Mesendoderm (in vitro differentiated cells): Measurements from ENCODE around the gene STX7.
A peak's percentile ranks its signal among the peaks of the same experiment; 100 is the strongest.

Experiments used
- DNase-seq: peaks from one replicate; pipeline ENCODE4 v3.0.0; 2013
- H2AK5ac ChIP-seq: 2 replicates; pipeline ENCODE4 v1.6.1; 2013; ENCODE audit warnings: low read length, inconsistent platforms
- H2BK120ac ChIP-seq: 2 replicates; pipeline ENCODE4 v1.6.1; 2013; ENCODE audit warnings: low read depth, mild to moderate bottlenecking, low read length, moderate library complexity, mixed read lengths
- H2BK15ac ChIP-seq: replicated peaks from 2 replicates; pipeline ENCODE4 v1.6.1; 2013; ENCODE audit warnings: low read depth, mild to moderate bottlenecking, moderate library complexity
- H2BK5ac ChIP-seq: 2 replicates; pipeline ENCODE4 v1.6.1; 2013; ENCODE audit warnings: low read length, inconsistent platforms
- H3K18ac ChIP-seq: 2 replicates; pipeline ENCODE4 v1.6.1; 2013; ENCODE audit warnings: mild to moderate bottlenecking, low read length, mixed read lengths
- H3K23ac ChIP-seq: one replicate; pipeline ENCODE4 v1.6.1; 2013; ENCODE audit warnings: low read length
- H3K27ac ChIP-seq: 2 replicates; pipeline ENCODE4 v1.5.1; 2013; ENCODE audit warnings: low read depth, mild to moderate bottlenecking, inconsistent platforms, low read length, moderate library complexity
- H3K27me3 ChIP-seq: 2 replicates; pipeline ENCODE4 v1.6.1; 2013; ENCODE audit warnings: low read length, control low read depth, mild to moderate bottlenecking, inconsistent platforms; ENCODE audit not compliant: insufficient read depth, poor library complexity
- H3K36me3 ChIP-seq: 2 replicates; pipeline ENCODE4 v1.6.1; 2013; ENCODE audit warnings: low read length, inconsistent platforms; ENCODE audit not compliant: control insufficient read depth, insufficient read depth
- H3K4ac ChIP-seq: one replicate; pipeline ENCODE4 v1.6.1; 2013; ENCODE audit warnings: low read depth, mild to moderate bottlenecking, low read length, moderate library complexity
- H3K4me1 ChIP-seq: 2 replicates; pipeline ENCODE4 v1.6.1; 2013; ENCODE audit warnings: low read depth, low read length, inconsistent platforms; ENCODE audit not compliant: control insufficient read depth
- H3K4me2 ChIP-seq: 2 replicates; pipeline ENCODE4 v1.6.1; 2013; ENCODE audit warnings: low read length
- H3K4me3 ChIP-seq: 2 replicates; pipeline ENCODE4 v1.5.1; 2013; ENCODE audit warnings: mild to moderate bottlenecking, low read length
- H3K56ac ChIP-seq: one replicate; pipeline ENCODE4 v1.6.1; 2013; ENCODE audit warnings: low read length
- H3K79me1 ChIP-seq: 2 replicates; pipeline ENCODE4 v1.6.1; 2013; ENCODE audit warnings: low read length, inconsistent platforms
- H3K79me2 ChIP-seq: 2 replicates; pipeline ENCODE4 v1.6.1; 2013; ENCODE audit warnings: mild to moderate bottlenecking, low read length; ENCODE audit not compliant: control insufficient read depth, insufficient read depth
- H3K9ac ChIP-seq: 2 replicates; pipeline ENCODE4 v1.6.1; 2013; ENCODE audit warnings: low read length, inconsistent platforms
- H4K5ac ChIP-seq: one replicate; pipeline ENCODE4 v1.6.1; 2013; ENCODE audit warnings: low read length
- H4K8ac ChIP-seq: one replicate; pipeline ENCODE4 v1.6.1; 2013; ENCODE audit warnings: low read depth, mild to moderate bottlenecking, control low read depth, low read length, moderate library complexity
- WGBS: extraction: QIAGEN DNeasy Blood & Tissue Kit; methylation state at CpG from one replicate; pipeline ENCODE4 v1.1.7; 2013; ENCODE audit warnings: low lambda C conversion rate, missing lambda C conversion rate; ENCODE audit not compliant: insufficient coverage; ENCODE audit errors: extremely low coverage; 5-methylcytosine and 5-hydroxymethylcytosine counted together

STX7 gene

GRCh38 chr6:132404736-132405135 lies 108.2 kb downstream of the STX7 start:
- Histone ChIP-seq H4K8ac (no peak overlapping the region), H3K18ac (no peak overlapping the region), H3K4me1 (no peaks in the 10 kb centered on the region), H3K4me2 (no peak overlapping the region), H3K27me3 (peaks cover 15% of the 10 kb centered on the region), H3K27ac (no peak overlapping the region), H3K9ac (no peak overlapping the region), H4K5ac (no peak overlapping the region), H2BK5ac (no peak overlapping the region), H2BK120ac (no peak overlapping the region), H3K4ac (no peak overlapping the region), H3K56ac (no peak overlapping the region), H3K79me1 (no peaks in the 10 kb centered on the region), H3K79me2 (no peaks in the 10 kb centered on the region), H2BK15ac (no peak overlapping the region), H3K36me3 (no peaks in the 10 kb centered on the region), H3K4me3 (no peak overlapping the region), H2AK5ac (no peak overlapping the region), H3K23ac (no peak overlapping the region)
- DNase-seq: no peak
- WGBS: no CpG with 5 or more reads among the region's 3 CpGs

DNA sequence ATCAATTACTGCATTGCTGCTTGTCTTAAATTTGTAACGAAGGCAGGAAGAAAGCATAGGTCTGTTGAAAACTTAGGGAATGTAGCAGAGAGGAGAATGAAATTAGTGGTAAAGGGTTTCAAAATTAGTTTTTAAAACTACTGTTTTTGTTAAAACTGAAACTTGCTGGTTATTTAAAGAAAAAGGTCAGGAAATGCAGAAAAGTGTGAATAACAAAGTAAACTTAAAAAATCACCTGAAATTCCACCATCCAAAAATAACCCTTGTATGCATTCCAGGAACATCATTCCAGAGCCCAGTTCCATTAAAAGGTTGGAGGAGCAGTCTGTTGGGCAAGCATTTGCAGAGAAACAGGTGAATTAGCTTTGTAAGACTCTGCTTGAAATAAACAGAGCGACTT lies 108.6 kb downstream of the STX7 start:
- Histone ChIP-seq H3K27me3 (peaks cover 15% of the 10 kb centered on the region), H3K23ac (no peak overlapping the region)

DNA sequence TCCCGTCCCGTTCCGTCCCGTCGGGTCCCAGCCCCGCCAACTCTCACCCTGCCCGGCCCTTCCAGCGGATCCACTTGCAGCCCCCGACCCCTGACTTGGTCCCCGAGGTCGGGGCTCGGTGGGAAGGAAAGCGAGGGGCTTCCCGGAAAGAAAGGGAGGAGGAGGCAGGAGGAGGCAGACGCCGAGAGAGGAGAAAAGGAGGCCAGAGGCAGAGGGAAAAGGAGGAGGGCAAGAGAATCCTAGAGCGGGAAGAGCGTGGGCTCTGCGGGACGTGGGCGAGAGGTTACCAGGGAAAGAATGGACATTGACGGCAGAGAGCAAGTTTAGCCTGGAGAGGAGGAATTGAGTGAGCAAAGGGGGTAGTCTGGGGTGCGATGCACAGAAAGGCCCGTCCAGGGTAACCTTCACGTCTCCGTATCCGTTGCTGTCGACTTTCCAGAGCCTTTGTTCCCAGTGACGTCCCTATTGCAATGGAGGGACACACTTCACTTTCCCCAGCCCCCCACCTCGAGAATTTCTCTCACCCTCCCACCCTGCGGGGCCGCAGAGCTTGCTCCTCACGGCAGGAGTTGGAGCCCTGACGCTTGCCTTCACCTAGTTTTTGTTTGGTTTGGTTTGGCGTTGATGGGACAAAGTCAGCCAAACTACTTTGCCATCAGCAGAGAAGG lies 111.2 kb downstream of the STX7 start:
- H3K79me1 ChIP-seq: no peaks in the 10 kb centered on the region
- peak overlapping the region; percentile 53 for H3K4me3 ChIP-seq
- no peak overlapping the region for H4K8ac ChIP-seq
- peak overlapping the region; percentile 44 for H3K9ac ChIP-seq
- H3K18ac ChIP-seq: no peak overlapping the region
- H3K79me2 ChIP-seq: no peaks in the 10 kb centered on the region
- H3K4me2 ChIP-seq: peak overlapping the region; percentile 90
- no peak overlapping the region for H3K27ac ChIP-seq
- H3K27me3 ChIP-seq: peaks cover 15% of the 10 kb centered on the region
- WGBS: no CpG with 5 or more reads among the region's 35 CpGs
- no peak overlapping the region for H2BK15ac ChIP-seq
- peak overlapping the region; percentile 81 for H3K56ac ChIP-seq
- no peak overlapping the region for H3K4ac ChIP-seq
- no peak overlapping the region for H2BK120ac ChIP-seq
- H2BK5ac ChIP-seq: no peak overlapping the region
- no peaks in the 10 kb centered on the region for H3K36me3 ChIP-seq
- H3K4me1 ChIP-seq: no peaks in the 10 kb centered on the region
- peak overlapping the region; percentile 3 for H3K23ac ChIP-seq
- H2AK5ac ChIP-seq: no peak overlapping the region
- peak; percentile 31 for DNase-seq
- H4K5ac ChIP-seq: no peak overlapping the region

More for the DNA sequence above, 108.6 kb downstream of the STX7 start:
- Histone ChIP-seq H3K56ac (no peak overlapping the region), H2AK5ac (no peak overlapping the region), H3K36me3 (no peaks in the 10 kb centered on the region), H3K9ac (no peak overlapping the region), H2BK5ac (no peak overlapping the region), H3K4me3 (no peak overlapping the region), H3K79me2 (no peaks in the 10 kb centered on the region), H3K18ac (no peak overlapping the region), H3K4me2 (no peak overlapping the region), H3K27ac (no peak overlapping the region), H2BK120ac (no peak overlapping the region), H4K8ac (no peak overlapping the region), H3K4ac (no peak overlapping the region), H4K5ac (no peak overlapping the region), H3K4me1 (no peaks in the 10 kb centered on the region), H2BK15ac (no peak overlapping the region), H3K79me1 (no peaks in the 10 kb centered on the region)
- no CpG with 5 or more reads among the region's 2 CpGs for WGBS
- DNase-seq: no peak

GRCh38 chr6:132400883-132401617 lies 111.9 kb downstream of the STX7 start, which contains the start of gene MOXD1:
Gene MOXD1 (minus strand): TSS chr6:132401475. CDS start chr6:132401426, 49 bp downstream.
- no peak within 1 kb of the TSS for H4K8ac ChIP-seq
- H3K4me2 ChIP-seq: peak within 1 kb of the TSS; percentile 90
- H3K79me1 ChIP-seq: no peaks in the 10 kb centered on the region
- H2BK5ac ChIP-seq: no peak within 1 kb of the TSS
- peaks cover 15% of the 10 kb centered on the region for H3K27me3 ChIP-seq
- H3K27ac ChIP-seq: no peak within 1 kb of the TSS
- H3K23ac ChIP-seq: peak within 1 kb of the TSS; percentile 3
- DNase-seq: peak; percentile 64
- no peak within 1 kb of the TSS for H2BK15ac ChIP-seq
- no peak within 1 kb of the TSS for H3K18ac ChIP-seq
- H3K36me3 ChIP-seq: no peaks in the 10 kb centered on the region
- peak within 1 kb of the TSS; percentile 53 for H3K4me3 ChIP-seq
- no peaks in the 10 kb centered on the region for H3K4me1 ChIP-seq
- WGBS: no CpG with 5 or more reads among the region's 87 CpGs
- no peaks in the 10 kb centered on the region for H3K79me2 ChIP-seq
- peak within 1 kb of the TSS; percentile 51 for H3K9ac ChIP-seq
- no peak within 1 kb of the TSS for H4K5ac ChIP-seq
- no peak within 1 kb of the TSS for H2BK120ac ChIP-seq
- H3K56ac ChIP-seq: peak within 1 kb of the TSS; percentile 81
- H3K4ac ChIP-seq: no peak within 1 kb of the TSS
- H2AK5ac ChIP-seq: no peak within 1 kb of the TSS

DNA sequence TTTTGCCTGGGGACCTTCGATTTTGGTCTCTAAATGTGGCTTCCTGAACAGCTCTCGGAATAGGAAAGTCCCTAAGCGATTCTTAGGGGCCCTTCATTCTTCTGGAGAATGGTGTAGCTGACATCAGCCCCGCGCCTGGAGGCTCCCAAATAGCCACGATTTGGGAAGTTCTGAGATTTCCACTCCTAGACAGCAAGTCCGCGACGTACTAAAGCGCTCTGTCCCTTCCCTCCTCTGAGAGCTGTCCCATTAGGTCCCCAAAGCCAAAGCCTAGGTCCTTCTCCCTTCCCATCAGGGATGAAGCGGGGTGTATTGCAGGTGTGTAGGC lies 112.4 kb downstream of the STX7 start:
- Histone ChIP-seq H3K27ac (no peak overlapping the region), H3K79me2 (no peaks in the 10 kb centered on the region), H4K5ac (no peak overlapping the region), H3K23ac (no peak overlapping the region), H3K4ac (no peak overlapping the region), H2BK120ac (no peak overlapping the region), H3K4me3 (no peak overlapping the region), H3K36me3 (no peaks in the 10 kb centered on the region), H3K27me3 (peaks cover 15% of the 10 kb centered on the region), H3K56ac (no peak overlapping the region), H2AK5ac (no peak overlapping the region), H3K9ac (no peak overlapping the region), H2BK5ac (no peak overlapping the region), H3K4me1 (no peaks in the 10 kb centered on the region), H2BK15ac (no peak overlapping the region), H3K4me2 (peak overlapping the region; percentile 49), H3K79me1 (no peaks in the 10 kb centered on the region), H3K18ac (no peak overlapping the region), H4K8ac (no peak overlapping the region)
- WGBS: no CpG with 5 or more reads among the region's 11 CpGs
- peak; percentile 32 for DNase-seq
